Measurements from ENCODE around the gene RTF2.

The RTF2 gene

DNA sequence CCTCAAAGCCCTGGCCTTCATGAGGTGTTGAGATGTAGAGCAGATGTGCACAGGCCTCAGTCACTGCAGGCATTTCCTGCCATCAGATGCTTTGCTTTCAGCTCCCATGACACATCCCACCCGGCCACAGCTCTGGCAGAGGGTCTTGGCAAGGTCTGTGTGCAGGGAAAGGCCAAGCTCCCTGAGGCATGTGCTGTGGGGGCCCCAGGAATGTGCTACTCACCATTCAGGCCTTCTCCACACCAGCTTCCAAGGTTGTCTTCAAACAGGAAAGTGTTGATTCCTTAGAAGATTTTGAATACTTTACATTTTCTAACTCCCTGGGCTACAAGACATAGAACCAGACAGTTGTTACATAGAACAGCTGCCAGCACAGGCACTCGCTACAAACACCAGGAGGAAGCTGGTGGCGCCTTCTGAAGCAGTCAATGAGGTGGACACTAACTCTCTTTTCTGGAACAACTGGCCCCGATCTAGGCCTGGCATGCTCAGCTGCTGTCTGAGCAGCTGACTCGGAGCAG lies 28.6 kb upstream of the RTF2 start:
- no peak for DNase-seq (ENCODE audit: low spot score)

- no peak for DNase-seq (ENCODE audit: low spot score)
Observed at GRCh38 chr20:56440346-56441007, 27.9 kb upstream of the RTF2 start.

- DNase-seq (ENCODE audit: low spot score): no peak
Observed at GRCh38 chr20:56442389-56443365, 25.8 kb upstream of the RTF2 start.

- DNase-seq (ENCODE audit: low spot score): no peak
Observed at GRCh38 chr20:56443654-56444540, 24.5 kb upstream of the RTF2 start.

- DNase-seq (ENCODE audit: low spot score): no peak
Observed at GRCh38 chr20:56445130-56445529, 23.3 kb upstream of the RTF2 start.

GRCh38 chr20:56445540-56445939 lies 22.9 kb upstream of the RTF2 start:
- no peak for DNase-seq (ENCODE audit: low spot score)

GRCh38 chr20:56447227-56447626 lies 21.2 kb upstream of the RTF2 start:
- no peak for DNase-seq (ENCODE audit: low spot score)

DNA sequence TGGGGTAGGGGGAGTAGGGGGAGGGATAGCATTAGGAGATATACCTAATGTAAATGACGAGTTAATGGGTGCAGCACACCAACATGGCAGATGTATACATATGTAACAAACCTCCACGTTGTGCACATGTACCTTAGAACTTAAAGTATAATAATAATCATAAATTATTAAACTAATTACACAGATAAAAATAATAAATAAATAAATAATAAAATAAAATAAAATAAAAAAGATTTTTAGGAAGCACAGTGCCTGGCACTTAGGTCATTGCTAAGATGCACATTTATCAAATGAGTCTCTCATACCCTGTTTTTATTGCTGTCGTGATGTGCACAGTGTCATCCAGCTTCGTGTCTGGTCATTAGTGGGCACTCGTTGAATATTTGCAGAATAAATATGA lies 19.0 kb upstream of the RTF2 start:
- no peak for DNase-seq (ENCODE audit: low spot score)

GRCh38 chr20:56451056-56451765 lies 17.2 kb upstream of the RTF2 start:
- no peak for DNase-seq (ENCODE audit: low spot score)

DNA sequence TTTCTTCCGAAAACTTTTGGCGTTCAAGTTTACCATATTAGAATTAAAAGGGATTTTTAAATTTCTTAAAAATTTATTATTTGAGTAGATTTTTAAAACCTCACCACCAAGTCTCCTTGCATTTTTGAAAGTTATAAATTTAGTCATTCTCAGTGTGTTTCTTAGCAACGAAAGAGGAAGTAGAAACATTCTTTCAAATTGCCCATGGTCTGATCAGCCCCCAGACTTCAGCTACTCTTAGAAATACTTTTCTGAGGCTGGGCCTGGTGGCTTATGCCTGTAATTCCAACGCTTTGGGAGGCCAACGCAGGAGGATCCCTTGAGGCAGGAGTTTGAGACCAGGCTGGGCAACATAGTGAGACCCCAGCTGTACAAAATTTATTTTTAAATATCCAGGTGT lies 15.1 kb upstream of the RTF2 start:
- no peak for DNase-seq (ENCODE audit: low spot score)

GRCh38 chr20:56454754-56455153 lies 13.7 kb upstream of the RTF2 start:
- DNase-seq (ENCODE audit: low spot score): no peak

- DNase-seq (ENCODE audit: low spot score): no peak
Observed at GRCh38 chr20:56458206-56458821, 10.1 kb upstream of the RTF2 start.

DNA sequence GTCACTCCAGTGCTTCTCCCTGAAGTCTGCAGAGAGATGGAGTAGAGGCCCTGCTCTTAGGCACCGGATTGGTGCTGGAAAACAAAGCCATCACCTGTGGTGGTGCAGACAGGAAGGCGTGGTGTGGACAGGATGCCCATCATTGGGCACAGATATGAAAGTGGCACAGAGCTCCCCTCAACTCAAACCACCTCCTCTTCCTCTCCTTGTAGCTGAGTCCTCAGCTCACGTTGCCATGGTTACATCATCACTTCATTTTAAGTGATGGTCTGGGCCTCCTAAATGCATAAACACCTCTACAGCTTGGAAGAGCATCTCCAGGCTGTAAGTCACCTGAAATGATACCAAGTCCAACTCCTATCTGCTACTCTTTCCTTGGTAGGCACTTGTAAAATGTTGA lies 8.0 kb upstream of the RTF2 start:
- no peak for DNase-seq (ENCODE audit: low spot score)

GRCh38 chr20:56461576-56461975 lies 6.9 kb upstream of the RTF2 start:
- DNase-seq (ENCODE audit: low spot score): no peak

GRCh38 chr20:56463428-56463827 lies 5.0 kb upstream of the RTF2 start:
- DNase-seq (ENCODE audit: low spot score): no peak

DNA sequence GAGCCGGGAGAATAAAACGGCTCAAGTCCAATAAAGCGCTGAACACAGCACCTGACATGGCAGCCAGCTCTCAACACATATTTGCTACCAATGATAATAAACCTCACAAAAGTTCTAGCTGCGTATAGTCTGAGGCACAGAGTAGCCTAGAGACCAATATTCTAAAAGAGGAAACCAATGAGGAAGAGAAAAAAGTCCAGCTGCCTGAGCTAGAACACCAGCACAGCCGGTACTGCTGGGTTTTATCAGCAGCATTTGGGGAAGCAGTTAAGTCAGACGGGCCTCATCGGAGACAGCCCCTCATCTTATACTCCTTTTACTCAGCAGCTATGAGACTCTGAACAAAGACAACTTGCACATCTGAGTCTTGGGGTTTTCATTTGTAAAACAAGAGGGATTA lies 2.4 kb upstream of the RTF2 start:
- no peak for DNase-seq (ENCODE audit: low spot score)

GRCh38 chr20:56467968-56468315 lies 485 bp upstream of the RTF2 start:
- no peak for DNase-seq (ENCODE audit: low spot score)

- no peak for DNase-seq (ENCODE audit: low spot score)
Observed at GRCh38 chr20:56469077-56469449, 636 bp downstream of the RTF2 start.

DNA sequence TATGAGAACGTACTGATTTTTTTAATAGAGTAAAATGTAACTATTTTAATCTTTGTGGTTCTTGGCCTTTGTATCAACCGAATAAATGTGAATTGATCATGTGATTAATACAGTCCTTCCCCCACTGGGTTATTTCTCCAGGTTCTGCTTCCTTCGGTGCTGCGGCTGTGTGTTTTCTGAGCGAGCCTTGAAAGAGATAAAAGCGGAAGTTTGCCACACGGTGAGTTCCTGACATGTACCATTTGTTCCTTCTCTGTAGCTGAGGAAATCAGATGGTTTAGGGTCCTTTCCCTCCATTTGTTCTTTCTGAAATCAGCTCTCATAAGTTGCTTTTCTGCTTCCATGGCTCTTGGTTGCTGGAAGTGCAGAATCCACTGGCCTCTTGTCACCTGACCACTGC lies 15.5 kb downstream of the RTF2 start:
- DNase-seq (ENCODE audit: low spot score): no peak

- no peak for DNase-seq (ENCODE audit: low spot score)
Observed at GRCh38 chr20:56487216-56487615, 18.8 kb downstream of the RTF2 start.

- no peak for DNase-seq (ENCODE audit: low spot score)
Observed at GRCh38 chr20:56488566-56488965, 20.1 kb downstream of the RTF2 start.
